Transverse colon (tissue), 4 donors: ENCODE results near the gene DCST2.

Source experiments
- CTCF ChIP-seq, 5 experiments: fragments of 200-600 bp in 3 of 5; fragments of 450-650 bp in 2 of 5; sonication (generic) in 3 of 5; IDR thresholded peaks; 1 replicate in 2 of 5; 2 replicates in 3 of 5; pipeline ENCODE4 v1.5.1; 2016 to 2017; ENCODE audit warnings: antibody characterized with exemption in 5 of 5, inconsistent platforms in 3 of 5, mild to moderate bottlenecking in 2 of 5, moderate library complexity in 1 of 5
- EP300 ChIP-seq: sonication (generic); formaldehyde crosslinking; IDR thresholded peaks from one replicate; pipeline ENCODE4 v1.6.1; 2017; ENCODE audit warnings: antibody characterized with exemption, low read depth
- POLR2A ChIP-seq: fragments of 450-650 bp; IDR thresholded peaks from one replicate; pipeline ENCODE4 v1.6.1; 2016; ENCODE audit warnings: antibody characterized with exemption, mild to moderate bottlenecking, moderate library complexity
- POLR2AphosphoS5 ChIP-seq, 3 donors: sonication (generic); formaldehyde crosslinking; IDR thresholded peaks; one replicate each; pipeline ENCODE4 v1.6.1; 2016; ENCODE audit warnings: antibody characterized with exemption in 3 of 3

GRCh38 chr1:155012026-155012546 lies 21.5 kb downstream of the DCST2 start:
- TF ChIP-seq CTCF (IDR thresholded peaks at IDR 0.05) (no peak), POLR2A (peak; percentile 64), POLR2AphosphoS5 (IDR thresholded peaks at IDR 0.05) (peak in 2 of 3 donors; percentile 44 to 48), EP300 (no peak)
